Activated B cell treated with CpG ODN at 0.5 μM for 24 hours (primary cell): ENCODE measurements around the gene ABCG1. TPM values are rescaled to one million over a fixed set of nuclear protein-coding genes. Genes with fewer than 3 reads are reported as not detected.
A peak's percentile ranks its signal among the peaks of the same experiment; 100 is the strongest.

Source experiments
- ATAC-seq: fragments of 200-7000 bp; cut with Tn5 transposase; one replicate; pipeline ENCODE4 v1.10.0; 2021; ENCODE audit warnings: low read depth, mild to moderate bottlenecking, moderate library complexity
- CTCF ChIA-PET: fragments of 350-600 bp; sonication (Branson Sonifier 250); formaldehyde crosslinking; loops from one replicate; lab custom pipeline; 2021; ENCODE audit warnings: antibody characterized with exemption; lab: Charles Lee
- POLR2A ChIA-PET: fragments of 350-600 bp; sonication (Branson Sonifier 250); formaldehyde crosslinking; loops from one replicate; lab custom pipeline; 2021; ENCODE audit warnings: antibody characterized with exemption; lab: Charles Lee
- DNase-seq: peaks from one replicate; pipeline ENCODE4 v3.0.0; 2022
- H3K27ac Mint-ChIP-seq: one replicate; pipeline ENCODE4 v1.8.0; 2020; ENCODE audit warnings: mixed read lengths
- H3K27me3 Mint-ChIP-seq: one replicate; pipeline ENCODE4 v1.8.0; 2021; ENCODE audit warnings: mixed read lengths
- H3K36me3 Mint-ChIP-seq: one replicate; pipeline ENCODE4 v1.8.0; 2021; ENCODE audit warnings: low read depth, mixed read lengths
- H3K4me1 Mint-ChIP-seq: one replicate; pipeline ENCODE4 v1.8.0; 2021; ENCODE audit warnings: mixed read lengths
- H3K4me3 Mint-ChIP-seq: one replicate; pipeline ENCODE4 v1.8.0; 2020; ENCODE audit warnings: mild to moderate bottlenecking, mixed read lengths
- H3K9me3 Mint-ChIP-seq: one replicate; pipeline ENCODE4 v1.8.0; 2020; ENCODE audit warnings: mixed read lengths
- CTCF ChIP-seq: fragments of 200-600 bp; IDR thresholded peaks from one replicate; pipeline ENCODE4 v1.8.0; 2022; ENCODE audit warnings: antibody characterized with exemption, mild to moderate bottlenecking
- intact Hi-C: fragments of 100-400 bp; cut with micrococcal nuclease; formaldehyde crosslinking; loops from one replicate; pipeline ENCODE4 v1.15.1; 2024
- total RNA-seq: library from RNA; stranded (reverse); gene quantifications from 2 replicates; pipeline ENCODE4 v1.2.3, GENCODE V29; 2022

Gene ABCG1
- total RNA-seq, 1 donor from 2014 or later: 3.4 TPM

GRCh38 chr21:42305707-42306147, 86.8 kb downstream of the ABCG1 start:
- intact Hi-C loops: no loop called here
- Mint-ChIP-seq H3K9me3 (no peaks in the 10 kb centered on the region), H3K27ac (no peak overlapping the region), H3K36me3 (no peaks in the 10 kb centered on the region), H3K4me3 (no peak overlapping the region), H3K27me3 (peaks cover 18% of the 10 kb centered on the region), H3K4me1 (peaks cover 6% of the 10 kb centered on the region)
- peak; percentile 8 for DNase-seq
- no peak for TF ChIP-seq CTCF
- ChIA-PET POLR2A (no interaction called here), CTCF (no interaction called here)
- ATAC-seq: no peak

- intact Hi-C loops: no loop called here
- Mint-ChIP-seq H3K27ac (no peak overlapping the region), H3K36me3 (no peaks in the 10 kb centered on the region), H3K9me3 (no peaks in the 10 kb centered on the region), H3K4me3 (no peak overlapping the region), H3K27me3 (peaks cover 18% of the 10 kb centered on the region), H3K4me1 (peaks cover 6% of the 10 kb centered on the region)
- no peak for ATAC-seq
- ChIA-PET POLR2A (no interaction called here), CTCF (no interaction called here)
- no peak for TF ChIP-seq CTCF
- peak; percentile 8 for DNase-seq
Observed at GRCh38 chr21:42306366-42307035, 87.6 kb downstream of the ABCG1 start.

GRCh38 chr21:42307106-42307505, 88.2 kb downstream of the ABCG1 start:
- H3K4me1 Mint-ChIP-seq: peaks cover 6% of the 10 kb centered on the region
- no peak for TF ChIP-seq CTCF
- CTCF ChIA-PET: no interaction called here
- POLR2A ChIA-PET: no interaction called here
- H3K36me3 Mint-ChIP-seq: no peaks in the 10 kb centered on the region
- H3K4me3 Mint-ChIP-seq: no peak overlapping the region
- peaks cover 18% of the 10 kb centered on the region for H3K27me3 Mint-ChIP-seq
- DNase-seq (peak; percentile 1), ATAC-seq (no peak)
- intact Hi-C loops: no loop called here
- H3K27ac Mint-ChIP-seq: no peak overlapping the region
- no peaks in the 10 kb centered on the region for H3K9me3 Mint-ChIP-seq

- Mint-ChIP-seq H3K9me3 (no peaks in the 10 kb centered on the region), H3K4me1 (peaks cover 6% of the 10 kb centered on the region), H3K4me3 (no peak overlapping the region), H3K27ac (no peak overlapping the region), H3K27me3 (peaks cover 18% of the 10 kb centered on the region), H3K36me3 (no peaks in the 10 kb centered on the region)
- ChIA-PET POLR2A (no interaction called here), CTCF (interaction anchor here (1.9 kb wide), 1 partner anchor 12 kb away, joined by 5 read pairs; no protein-coding TSS in a partner anchor)
- no peak for TF ChIP-seq CTCF
- no peak for ATAC-seq
- peak; percentile 1 for DNase-seq
- intact Hi-C loops: no loop called here
Observed at GRCh38 chr21:42308161-42308913, 89.4 kb downstream of the ABCG1 start.
